NCI-H128 (cell line): ENCODE data around the gene MLYCD.
"Not testable (repeated sequence)": the region's sequence is repeated elsewhere in the genome, so short reads cannot be mapped to it uniquely, and the experiment has no call there.

ENCODE experiments used
- DNase-seq: peaks from one replicate; lab custom pipeline; 2025; ENCODE audit not compliant: unreplicated experiment; lab: John Stamatoyannopoulos, UW

Gene MLYCD

DNA sequence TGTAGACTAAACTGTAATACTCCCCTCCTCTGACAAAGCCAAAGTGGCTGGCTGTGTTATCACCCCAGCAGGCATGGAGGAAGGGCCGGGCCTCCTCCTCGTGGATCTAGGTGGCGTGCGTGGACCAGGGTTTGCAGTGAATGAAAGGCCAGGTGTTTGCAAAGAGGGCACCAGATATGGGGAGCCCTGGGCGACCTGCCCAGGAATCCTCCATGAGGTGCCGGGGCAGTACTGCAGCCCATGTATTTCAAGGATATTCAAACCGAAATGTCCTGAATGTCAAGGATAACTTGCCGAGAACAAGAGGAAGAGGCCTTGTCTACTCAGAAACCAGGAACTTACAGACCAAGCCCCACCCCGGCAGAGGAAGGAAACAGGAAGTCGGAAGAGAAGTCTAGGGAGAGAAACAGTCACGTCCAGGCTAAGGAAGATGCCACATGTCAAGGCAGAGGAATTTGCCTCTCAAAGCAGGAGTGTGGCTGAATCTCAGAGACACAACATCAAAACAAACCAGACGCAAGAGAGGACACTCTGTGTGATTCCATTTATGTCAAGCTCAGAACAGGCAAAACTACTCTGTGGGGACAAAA lies 40.4 kb downstream of the MLYCD start:
- no peak for DNase-seq

DNA sequence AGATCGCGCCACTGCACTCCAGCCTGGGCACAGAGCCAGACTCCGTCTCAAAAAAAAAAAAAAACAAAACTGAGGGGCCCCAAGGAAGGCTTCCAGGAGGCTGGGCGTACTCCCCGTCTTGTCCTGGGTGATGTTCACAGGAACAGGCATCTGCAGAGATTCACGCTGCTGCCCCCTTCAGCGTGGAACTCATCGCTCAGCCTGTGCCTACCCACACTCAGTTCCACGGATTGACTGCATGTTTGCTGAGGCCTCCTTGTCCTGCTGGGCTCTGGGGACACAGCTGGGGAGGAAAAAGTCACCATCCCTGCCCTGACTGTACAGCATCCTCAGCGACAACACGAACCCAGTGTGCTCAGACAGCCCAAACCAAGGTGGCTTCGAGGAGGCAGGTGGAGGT lies 41.2 kb downstream of the MLYCD start:
- no peak for DNase-seq

DNA sequence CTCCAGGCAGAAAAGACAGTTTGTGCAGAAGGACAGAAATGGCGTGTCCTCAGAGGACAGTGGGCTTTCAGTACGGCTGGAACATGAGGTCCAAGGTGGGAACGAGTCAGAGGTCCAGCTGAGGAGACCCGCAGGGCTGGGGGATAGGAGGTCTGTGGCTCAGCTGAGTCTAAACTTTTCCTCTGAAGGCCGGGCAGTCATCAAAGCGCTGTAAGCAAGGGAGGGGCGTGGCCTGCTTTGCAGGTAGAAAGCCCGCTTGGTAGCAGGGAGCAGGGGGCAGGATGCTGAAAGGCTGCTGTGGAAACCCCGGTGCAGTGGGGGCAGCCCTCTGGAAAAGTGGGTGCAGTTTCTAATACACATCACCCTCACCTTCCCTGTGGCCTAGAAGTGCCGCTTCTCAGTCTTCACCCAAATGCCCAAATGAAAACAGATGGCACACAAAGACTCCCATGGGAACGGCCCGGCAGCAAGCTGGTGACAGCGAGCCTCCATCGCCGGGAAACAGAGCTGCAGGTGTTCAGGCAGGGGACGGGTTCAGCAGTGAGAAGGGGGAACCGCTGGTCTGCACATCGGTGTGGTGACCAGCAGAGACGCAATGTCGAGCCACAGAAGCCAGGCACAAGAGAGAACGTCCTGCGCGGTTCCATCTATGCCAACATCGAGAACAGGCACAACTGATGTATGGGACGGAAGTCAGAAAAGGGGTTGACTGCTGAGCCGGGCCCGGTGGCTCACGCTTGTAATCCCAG lies 41.9 kb downstream of the MLYCD start:
- no peak for DNase-seq

DNA sequence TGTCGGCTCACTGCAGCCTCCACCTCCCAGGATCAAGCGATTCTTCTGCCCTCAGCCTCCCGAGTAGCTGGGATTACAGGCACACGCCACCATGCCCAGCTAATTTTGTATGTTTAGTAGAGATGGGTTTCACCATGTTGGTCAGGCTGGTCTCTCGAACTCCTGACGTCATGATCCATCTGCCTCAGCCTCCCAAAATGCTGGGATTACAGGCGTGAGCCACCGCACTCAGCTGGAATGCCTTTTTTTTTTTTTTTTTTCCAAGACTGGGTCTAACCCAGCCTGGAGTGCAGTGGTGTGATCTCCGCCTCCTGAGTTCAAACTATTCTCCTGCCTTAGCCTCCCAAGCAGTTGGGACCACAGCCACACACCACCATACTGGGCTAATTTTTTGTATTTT lies 42.6 kb downstream of the MLYCD start:
- DNase-seq = not testable (repeated sequence)

DNA sequence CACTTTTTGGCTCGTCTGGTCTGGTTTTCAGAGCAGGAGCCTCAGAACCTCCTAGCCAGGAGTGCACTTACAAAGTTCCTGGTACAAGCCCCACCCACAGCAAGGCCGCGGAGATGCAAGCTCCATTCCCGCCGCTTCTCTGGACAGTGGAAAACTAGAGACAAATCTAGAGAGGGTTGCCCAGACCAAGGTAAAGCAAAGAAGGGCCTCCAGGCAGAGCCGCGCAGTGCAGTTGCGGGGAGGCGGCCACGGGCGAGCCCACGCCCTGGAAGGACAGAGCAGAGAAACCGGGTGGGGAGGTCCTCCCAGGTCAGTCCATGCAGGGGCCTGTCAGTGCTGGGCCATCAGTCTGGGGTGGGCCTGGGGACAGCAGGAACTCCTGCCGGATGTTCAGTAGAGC lies 43.2 kb downstream of the MLYCD start:
- DNase-seq = no peak

DNA sequence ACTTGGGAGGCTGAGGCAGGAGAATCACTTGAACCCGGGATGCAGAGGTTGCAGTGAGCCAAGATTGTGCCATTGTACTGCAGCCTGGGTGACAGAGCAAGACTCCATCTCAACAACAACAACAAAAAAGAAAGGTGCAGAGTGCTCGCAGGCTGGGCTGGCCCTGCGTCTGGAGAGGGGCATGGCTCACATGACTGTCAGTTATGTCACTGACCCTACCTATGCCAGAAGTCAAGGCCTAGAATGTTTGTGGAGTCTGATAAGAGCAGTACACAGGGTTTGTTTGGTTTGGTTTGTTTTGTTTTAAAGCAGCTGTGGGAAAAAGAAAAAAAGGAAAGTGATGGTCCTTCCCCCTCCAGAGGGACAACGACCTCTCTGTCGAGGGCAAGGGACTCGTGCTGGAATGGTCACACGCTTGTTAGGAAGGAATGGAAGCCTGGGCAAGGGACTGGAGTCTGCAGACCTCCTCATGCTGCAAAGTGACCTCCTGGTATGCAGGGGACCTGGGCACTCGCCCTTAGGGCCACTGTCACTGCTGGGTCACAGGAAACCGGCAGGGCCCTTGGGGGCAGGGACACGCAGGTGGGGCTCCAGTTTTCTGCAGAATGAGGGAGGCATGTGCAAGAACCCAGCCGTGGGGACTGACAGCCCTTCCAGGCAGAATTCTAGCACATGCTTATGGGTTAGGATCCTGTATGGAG lies 44.0 kb downstream of the MLYCD start:
- DNase-seq = no peak

DNA sequence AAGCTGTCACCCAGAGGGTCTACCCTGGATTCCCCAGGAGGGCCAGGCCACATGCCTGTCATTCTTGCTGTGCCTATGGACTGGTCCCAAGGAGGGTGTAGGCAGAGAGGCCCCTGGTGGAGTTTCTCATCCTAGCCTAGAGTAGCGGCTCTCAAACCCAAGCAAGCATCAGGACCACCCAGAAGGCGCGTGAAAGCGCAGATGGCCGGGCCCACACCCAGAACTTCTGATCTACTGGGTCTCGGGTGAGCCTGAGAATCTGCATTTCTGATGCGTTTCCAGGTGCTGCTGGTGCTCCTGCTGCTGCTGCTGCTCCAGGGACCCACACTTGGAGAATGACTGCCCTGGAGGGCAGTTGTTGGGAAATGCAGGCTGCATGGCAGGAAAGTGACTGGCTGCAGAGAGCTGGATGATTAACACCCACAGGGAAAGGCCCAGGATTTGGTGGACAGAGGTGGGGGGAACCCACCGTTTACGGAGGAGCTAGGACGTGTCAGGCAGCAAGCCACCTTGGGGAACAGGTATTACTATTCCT lies 44.7 kb downstream of the MLYCD start:
- no peak for DNase-seq

DNA sequence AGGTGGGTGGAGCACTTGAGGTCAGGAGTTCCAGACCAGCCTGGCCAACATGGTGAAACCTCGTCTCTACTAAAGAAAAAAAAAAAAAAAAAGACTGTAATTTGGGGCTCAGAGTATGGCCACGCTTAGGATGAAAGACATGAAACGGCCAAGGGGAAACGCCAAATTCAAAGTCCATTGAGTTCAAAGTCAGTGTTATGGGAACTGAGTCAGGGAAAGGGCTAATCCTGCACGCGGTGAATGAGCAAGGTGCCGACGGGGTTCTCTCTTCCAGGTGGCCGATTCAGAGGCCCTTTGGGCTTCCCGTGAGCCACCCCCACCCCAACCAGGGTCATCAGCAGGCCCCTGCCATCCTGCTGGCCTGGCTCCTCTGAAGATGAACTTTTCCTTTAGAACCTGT lies 46.7 kb downstream of the MLYCD start:
- no peak for DNase-seq

DNA sequence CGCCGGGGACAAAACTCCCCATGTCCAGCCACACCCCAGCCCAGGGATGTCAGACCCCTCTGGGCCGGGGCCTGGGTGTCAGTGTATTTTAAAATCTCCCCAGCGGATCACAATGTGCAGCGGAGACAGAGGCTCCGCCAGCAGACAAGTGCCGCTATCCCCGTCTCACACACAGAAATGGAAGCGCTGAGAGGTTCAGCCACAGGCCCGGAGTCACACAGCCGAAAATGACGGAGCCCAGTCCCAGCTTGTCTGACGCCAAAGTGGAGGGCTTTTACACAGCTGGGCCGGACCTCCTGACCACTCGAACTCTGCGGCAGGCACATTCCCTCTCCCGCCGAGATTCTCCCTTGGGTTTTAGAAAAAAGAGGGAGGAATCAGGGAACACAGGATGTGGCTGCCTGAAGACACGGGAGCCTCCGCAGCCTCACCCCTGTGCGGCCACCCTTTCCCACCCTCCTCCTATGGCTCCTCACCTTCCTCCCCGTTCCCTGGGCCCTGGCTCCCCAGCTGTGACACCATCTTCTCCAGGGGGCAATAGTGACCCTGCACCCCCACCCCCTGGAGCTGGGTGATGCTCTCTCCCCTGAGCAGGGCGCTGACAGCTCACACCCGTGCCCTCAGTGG lies 47.4 kb downstream of the MLYCD start:
- DNase-seq = no peak

DNA sequence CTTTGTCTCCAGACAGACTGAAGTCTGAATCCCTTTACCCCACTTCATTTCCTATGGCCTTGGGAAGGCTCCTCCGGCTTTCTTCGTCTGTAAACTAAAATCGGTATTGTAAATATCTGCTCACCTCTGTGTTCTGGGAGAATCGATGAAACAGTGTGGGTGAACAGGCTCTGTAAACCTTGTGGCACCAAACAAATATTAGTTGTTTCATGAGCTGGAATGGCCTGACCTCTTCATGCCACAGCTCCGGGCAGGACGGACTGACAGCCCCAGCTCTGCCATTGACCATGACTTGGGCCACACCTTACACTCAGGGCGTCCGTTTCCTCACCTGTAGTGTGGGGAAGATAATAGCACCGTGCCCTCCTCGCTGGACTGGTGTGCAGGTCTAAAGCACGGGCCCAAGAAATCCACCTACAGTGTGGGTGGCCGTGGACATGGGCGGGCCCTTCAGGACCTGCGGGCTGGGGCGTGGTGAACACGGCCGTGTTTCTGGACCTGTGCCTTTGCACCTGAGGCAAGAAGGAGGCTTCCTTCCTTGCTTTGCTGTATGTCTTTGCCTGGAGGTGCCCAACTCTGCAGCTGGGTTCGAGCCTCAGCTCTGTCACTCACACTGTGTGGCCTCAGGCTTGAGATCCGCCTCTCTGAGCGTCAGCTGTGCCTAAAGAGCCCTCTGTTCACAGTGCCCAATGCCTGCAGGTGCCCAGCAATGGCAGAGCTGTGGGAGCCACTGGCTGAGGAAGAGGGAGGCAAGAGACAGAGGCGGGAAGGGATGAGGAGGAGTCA lies 48.1 kb downstream of the MLYCD start:
- no peak for DNase-seq

DNA sequence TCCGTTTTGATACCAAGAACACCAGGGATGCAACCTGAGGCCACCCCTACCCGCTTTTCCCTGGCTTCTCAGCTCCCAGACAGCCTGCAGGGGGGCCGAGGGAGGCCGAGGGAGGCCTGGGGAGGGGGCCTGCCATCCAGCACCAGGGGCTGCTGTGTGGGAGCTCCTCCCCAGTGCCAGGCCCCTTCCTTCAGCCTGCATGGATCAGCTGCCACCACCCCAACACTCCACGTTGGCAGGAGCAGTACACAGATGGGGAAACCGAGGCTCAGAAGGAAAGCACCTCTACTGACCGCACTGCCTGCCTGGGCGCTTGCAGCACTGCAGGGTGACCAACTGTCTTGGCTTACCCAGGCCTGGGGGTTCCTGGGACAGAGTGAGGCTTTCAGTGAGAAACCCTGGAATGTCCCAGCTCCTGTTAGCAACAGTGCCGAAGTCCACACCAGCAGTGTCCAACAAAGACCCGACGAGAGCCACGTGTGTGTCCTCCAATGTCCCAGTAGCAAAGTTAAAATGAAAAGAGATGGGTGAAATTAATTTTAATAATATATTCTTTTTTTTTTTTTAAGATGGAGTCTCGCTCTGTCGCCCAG lies 48.8 kb downstream of the MLYCD start:
- DNase-seq = no peak

DNA sequence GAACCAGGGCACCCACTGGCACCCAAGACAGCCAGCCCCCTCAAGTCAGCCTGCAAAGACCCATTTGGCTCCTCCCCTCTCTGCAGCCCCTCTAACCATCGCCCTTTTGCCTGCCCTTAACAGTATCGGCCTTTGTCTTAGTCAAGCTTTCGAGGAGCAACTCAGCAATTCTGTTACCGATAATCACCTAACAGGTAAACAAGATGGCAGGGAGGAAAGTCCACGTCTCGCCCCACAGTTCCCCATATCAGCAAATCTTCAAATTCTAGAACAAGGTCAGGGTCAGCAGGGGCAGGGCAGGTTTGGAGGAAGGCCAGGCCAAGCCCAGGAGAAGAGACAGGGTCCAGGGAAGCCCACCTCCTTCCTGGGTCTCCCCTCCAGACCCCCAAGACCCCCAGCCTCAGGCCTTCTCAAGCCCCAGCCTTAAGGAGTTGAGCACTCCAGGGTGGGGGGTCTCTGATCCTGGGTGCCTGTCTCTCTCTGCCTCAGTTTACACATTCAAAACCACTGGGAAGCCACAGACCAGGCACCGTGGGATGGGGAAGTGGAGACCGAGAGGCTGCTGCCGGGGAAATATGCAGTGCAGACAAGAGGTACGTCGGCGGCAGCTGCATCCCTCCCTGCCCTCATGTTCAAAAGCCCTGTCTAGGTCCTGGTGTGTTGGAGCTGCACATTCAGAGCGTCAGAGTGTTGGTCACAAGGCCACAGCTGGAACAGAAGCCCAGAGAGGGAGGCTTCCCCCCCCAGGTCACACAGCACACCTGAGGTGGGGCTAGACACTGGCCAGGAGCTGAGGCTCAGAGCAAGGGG lies 50.2 kb downstream of the MLYCD start:
- no peak for DNase-seq

DNA sequence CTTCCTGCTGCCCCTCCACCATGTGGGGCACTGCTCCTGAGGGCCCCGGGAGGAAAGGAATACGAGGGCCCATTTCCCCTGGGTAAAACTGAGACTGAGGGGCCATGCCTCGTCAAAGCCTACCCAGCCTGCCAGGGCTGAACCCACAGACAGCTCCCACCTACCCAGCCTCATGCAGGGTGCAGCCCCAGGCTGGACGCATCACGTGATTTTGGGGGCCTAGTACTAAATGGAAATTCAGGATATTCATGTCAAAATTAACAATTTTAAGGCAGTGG lies 50.7 kb downstream of the MLYCD start:
- no peak for DNase-seq

DNA sequence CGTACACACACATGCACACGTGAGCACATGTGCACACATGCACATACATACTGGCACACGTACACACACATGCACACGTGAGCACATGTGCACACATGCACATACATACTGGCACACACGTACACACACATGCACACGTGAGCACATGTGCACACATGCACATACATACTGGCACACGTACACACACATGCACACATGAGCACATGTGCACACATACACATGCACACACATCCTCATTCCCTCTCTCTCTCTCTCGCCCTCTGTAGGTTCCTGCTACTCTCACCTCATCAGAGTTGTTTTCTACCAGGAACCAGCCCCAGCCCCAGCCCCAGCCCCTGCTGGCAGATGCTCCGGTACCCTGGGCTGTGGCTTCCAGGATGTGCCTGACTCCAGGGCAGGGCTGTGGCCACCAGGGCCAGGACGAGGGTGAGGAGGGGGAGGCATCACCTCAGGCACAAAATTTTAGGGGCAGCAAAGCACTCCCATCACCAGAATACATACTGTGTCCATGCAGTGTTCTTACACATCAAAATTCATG lies 52.0 kb downstream of the MLYCD start:
- not testable (repeated sequence) for DNase-seq

DNA sequence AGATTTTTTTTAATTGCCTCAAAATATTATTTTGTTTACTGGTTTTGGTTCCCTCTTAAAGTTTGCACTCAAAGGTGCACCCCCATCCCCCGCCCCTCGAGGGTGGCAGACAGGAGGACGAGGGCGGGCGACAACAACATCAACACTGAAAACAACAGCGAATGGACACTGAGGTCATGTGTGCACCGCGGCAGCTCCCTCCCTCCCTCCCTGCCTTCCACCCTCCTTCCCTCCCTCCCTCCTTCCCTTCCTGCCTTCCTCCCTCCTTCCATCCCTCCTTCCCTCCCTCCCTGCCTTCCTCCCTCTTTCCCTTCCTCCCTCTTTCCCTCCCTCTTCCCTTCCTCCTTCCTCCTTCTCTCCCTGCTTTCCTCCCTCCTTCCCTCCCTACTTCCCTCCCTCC lies 52.6 kb downstream of the MLYCD start:
- no peak for DNase-seq

DNA sequence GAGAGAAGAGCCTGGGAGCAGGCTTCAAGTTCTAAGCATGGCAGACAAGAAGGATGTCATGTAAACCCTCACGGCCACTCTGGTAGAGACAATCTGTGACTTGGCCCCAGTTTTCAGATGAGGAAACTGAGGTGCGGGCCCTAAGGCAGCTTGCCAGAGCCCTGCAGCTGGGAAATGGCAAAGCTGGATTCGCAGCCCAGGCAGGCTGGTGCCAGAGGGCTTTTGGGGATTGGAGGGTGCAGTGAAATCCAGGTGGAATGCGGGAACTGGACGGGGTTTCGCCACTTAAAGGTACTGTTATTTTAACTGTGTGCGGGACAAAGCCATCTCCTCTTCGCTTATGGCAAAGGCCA lies 53.6 kb downstream of the MLYCD start:
- DNase-seq = no peak

DNA sequence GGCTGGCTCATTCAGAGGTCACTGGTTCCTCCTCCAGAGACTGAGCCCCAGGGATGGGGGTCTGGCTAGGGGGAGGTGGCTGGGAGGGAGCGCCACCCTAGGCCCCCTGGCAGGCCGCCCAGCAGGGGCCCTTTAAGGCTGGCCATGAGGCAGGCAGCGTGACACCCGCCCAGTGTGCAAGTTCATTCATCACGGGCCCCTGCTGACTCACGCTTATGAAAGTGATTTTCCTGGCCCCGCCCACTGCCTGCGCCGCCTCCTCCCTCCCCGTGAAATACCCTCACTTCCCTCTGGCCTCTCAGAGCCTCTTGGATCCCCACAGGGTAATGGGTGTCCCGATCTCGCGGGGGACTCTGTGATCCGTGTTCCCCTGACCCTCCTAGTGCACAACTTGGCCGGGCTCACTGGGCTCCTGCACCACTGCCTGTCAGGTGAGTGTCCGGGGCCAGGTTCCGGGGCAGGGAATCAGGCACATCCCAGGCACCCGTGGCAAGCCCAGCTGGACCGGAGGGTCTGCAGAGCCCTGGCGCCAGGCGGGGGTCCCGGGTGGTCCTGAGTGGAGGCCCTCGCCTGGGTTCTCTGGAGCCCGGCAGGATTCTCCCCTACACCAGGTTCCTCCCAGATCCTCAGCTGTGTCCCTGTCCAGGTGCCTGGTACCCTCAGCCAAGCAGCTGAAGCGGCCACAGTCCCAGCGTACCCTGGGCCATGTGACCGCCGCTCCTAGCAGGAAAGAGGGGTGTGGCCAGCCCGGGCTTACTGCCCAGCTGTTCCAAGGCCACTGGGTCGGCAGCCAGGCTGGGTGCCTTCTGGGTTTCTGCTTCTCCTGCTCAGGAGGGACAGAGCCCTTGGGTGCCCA lies 54.3 kb downstream of the MLYCD start, which contains the start of gene OSGIN1:
Gene OSGIN1, plus strand, starts transcription at position 301 of the 856 bp plus-strand sequence. CDS start 4,432 bp downstream, outside the sequence.
- peak; percentile 12 for DNase-seq

DNA sequence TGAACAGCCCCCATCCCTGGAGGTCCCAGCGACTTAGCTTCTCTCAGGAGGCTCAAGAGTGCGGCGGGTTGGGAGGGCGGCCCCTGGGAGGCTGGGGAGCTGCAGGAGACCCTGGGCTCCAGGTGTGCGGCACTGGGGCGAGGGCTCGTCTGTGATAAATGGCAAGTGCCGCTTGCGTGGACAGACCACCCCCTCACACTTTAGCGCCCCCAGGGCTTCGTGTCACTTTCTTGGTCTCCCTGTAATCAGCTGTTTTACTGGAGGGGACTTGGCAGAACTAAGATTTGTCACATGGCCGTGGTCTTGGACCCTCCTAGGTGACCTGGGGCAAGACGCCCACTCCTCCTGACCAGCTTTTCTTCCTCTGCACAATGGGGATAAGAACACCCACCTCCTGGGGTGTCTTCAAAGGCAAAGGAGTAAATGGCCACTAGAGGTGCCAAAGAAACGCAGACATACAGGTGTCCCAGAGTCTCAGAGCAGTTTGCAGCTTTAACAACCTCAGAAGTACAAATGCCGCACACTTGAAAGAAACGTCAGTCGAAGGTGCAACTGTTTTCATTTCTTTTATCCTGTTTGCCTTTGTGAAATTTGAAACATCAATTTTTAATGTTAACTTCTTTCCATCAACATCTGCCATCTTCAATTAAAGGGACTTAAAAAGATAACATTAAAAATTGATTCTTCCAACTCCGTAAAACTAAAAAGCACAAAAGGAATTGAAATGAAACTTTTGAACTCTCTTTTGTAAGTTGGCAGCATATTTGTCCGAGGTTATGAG lies 55.1 kb downstream of the MLYCD start:
- no peak for DNase-seq
